Measurements from ENCODE around the gene PRDM16. TPM values are rescaled to one million over a fixed set of nuclear protein-coding genes. Genes with fewer than 3 reads are reported as not detected.

Gene PRDM16
- total and polyA plus RNA-seq, 2 experiments from 2014 or later = 41.8 to 55.8 TPM

DNA sequence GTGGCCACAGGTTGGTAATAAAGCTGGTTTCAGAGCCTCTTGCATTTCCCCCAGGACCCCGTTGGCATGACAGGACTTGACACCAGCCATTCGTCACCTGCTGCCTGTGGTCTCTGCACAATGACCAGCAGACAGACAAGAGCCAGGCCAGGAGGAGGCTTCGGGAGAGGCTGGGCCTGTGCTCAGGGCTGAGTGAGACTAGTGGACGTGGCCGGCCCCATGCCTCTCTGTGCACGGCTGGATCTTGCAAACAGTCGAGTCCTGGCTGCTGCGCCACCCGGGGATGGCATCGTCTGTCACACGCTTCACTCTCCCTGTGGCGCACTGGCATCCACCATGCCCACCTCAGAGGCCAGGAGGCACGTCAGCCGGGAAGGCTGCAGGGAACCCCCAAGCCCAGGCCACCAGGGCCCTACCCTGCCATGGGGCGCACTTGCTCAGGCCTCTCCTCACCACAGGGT lies 208.0 kb downstream of the PRDM16 start:
- TF ChIP-seq, protein P1, sequence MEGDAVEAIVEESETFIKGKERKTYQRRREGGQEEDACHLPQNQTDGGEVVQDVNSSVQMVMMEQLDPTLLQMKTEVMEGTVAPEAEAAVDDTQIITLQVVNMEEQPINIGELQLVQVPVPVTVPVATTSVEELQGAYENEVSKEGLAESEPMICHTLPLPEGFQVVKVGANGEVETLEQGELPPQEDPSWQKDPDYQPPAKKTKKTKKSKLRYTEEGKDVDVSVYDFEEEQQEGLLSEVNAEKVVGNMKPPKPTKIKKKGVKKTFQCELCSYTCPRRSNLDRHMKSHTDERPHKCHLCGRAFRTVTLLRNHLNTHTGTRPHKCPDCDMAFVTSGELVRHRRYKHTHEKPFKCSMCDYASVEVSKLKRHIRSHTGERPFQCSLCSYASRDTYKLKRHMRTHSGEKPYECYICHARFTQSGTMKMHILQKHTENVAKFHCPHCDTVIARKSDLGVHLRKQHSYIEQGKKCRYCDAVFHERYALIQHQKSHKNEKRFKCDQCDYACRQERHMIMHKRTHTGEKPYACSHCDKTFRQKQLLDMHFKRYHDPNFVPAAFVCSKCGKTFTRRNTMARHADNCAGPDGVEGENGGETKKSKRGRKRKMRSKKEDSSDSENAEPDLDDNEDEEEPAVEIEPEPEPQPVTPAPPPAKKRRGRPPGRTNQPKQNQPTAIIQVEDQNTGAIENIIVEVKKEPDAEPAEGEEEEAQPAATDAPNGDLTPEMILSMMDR (IDR thresholded peaks at IDR 0.05; ENCODE audit: low read depth, low read length) = no peak
- peaks cover 6% of the 10 kb centered on the region for H3K4me1 ChIP-seq (ENCODE audit: low read depth)
- DNase-seq (ENCODE audit: low read depth in 1 of 2, low spot score in 1 of 2) = no peak
- H3K36me3 ChIP-seq = no peaks in the 10 kb centered on the region
- no peak overlapping the region for H3K27ac ChIP-seq
- no peaks in the 10 kb centered on the region for H3K27me3 ChIP-seq
- no peak overlapping the region for H3K4me3 ChIP-seq
- H3K9me3 ChIP-seq (ENCODE audit: low read depth) = no peaks in the 10 kb centered on the region

DNA sequence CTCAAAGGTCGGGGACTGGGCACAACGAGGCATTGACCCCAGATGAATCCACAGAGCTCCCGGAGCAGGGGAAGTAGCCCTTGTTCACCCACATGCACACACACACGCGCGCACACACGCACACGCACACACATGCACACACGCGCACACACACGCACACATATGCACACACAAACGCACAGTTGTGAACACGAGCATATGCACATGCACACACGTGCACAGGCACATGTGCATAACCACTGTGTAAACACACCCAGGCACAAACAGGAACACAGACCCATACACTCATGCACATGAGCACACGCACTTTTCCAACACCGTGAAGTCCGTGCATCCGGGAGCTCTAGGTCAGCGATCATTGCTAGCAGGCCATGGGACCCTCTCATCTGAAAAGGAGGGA lies 208.6 kb downstream of the PRDM16 start:
- Histone ChIP-seq H3K36me3 (no peaks in the 10 kb centered on the region), H3K9me3 (ENCODE audit: low read depth) (no peaks in the 10 kb centered on the region), H3K27me3 (no peaks in the 10 kb centered on the region), H3K27ac (no peak overlapping the region), H3K4me1 (ENCODE audit: low read depth) (peaks cover 6% of the 10 kb centered on the region), H3K4me3 (no peak overlapping the region)
- TF ChIP-seq, protein P1 (IDR thresholded peaks at IDR 0.05; ENCODE audit: low read depth, low read length) = no peak
- no peak for DNase-seq (ENCODE audit: low read depth in 1 of 2, low spot score in 1 of 2)

DNA sequence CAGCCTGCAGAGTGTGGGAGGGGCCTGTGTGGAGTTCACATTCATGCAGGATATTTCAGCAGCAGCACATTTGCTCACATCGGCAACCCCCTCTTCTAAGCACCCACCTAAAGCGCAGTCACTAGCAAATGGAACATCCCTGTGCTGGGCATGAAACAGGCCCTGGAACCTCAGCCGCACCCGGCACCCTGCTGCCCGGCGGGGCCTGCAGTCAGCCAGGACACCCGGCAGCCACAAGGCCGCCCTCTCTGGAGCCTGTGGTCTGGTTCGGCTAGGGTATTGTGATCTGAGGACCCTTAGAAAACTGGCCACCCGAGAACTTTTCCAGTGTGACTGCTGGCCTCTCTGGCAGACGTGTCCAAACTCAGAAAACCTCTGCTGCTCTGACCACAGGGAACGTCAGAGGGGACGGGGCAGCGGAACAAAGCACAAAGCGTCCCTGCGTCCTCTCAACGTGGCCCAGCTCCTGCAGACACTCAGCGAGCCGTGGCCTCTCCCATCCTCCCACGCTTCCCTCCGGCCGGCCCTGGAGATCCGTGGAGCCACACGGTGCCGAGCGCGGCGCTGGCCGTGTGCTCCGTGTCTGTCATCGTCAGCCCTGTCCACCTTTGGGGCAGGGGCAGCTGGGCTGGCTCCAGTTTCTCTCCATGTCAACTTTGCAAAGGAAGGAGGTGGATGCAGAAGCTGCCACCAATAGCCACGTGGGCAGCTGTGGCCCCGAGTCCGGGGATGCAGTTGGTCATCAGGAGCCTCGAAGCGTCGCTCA lies 209.6 kb downstream of the PRDM16 start:
- DNase-seq (ENCODE audit: low read depth in 1 of 2, low spot score in 1 of 2) = no peak
- Histone ChIP-seq H3K4me1 (ENCODE audit: low read depth) (peaks cover 11% of the 10 kb centered on the region), H3K9me3 (ENCODE audit: low read depth) (no peaks in the 10 kb centered on the region), H3K27ac (peak overlapping the region; percentile 17), H3K4me3 (no peak overlapping the region), H3K27me3 (no peaks in the 10 kb centered on the region), H3K36me3 (no peaks in the 10 kb centered on the region)
- TF ChIP-seq, protein P1 (IDR thresholded peaks at IDR 0.05; ENCODE audit: low read depth, low read length) = no peak

DNA sequence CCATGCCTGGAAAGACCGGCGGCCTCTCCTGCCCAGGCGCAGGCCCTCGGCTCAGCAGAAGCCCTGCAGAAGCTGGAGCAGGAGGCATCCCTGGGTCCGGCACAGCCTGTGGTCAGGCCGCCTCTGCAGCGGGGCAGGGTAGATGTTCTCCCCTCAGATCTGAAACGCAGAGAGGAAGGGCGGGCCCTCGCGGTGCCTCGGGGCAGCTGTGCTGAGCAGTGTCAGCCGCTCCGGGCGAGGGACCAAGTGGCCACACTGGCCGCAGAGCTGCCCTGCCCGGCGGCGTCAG lies 210.1 kb downstream of the PRDM16 start:
- Histone ChIP-seq H3K36me3 (no peaks in the 10 kb centered on the region), H3K27me3 (no peaks in the 10 kb centered on the region), H3K27ac (peak overlapping the region; percentile 17), H3K4me3 (no peak overlapping the region), H3K4me1 (ENCODE audit: low read depth) (peaks cover 14% of the 10 kb centered on the region), H3K9me3 (ENCODE audit: low read depth) (no peaks in the 10 kb centered on the region)
- DNase-seq (ENCODE audit: low read depth in 1 of 2, low spot score in 1 of 2) = no peak
- TF ChIP-seq, protein P1 (IDR thresholded peaks at IDR 0.05; ENCODE audit: low read depth, low read length) = no peak

DNA sequence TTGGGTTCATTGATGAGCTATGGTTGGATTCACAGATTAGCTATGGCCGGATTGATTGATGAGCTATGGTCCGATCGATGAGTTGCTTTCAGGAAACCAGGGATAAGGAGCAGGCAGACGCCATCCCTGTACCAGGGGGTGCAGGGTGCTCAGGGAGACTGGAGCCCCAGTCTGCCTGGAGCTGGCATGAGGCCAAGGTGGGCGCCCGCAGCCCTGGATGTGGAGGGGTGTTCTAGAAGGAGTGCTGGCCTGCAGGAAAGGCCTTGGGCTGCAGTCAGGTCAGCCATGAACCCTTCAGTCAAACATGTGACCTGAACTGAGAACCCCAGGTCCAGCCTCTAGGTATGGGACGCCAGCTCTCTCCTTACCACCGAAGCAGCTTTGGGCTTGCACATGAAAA lies 212.7 kb downstream of the PRDM16 start:
- Histone ChIP-seq H3K4me1 (ENCODE audit: low read depth) (peaks cover 13% of the 10 kb centered on the region), H3K4me3 (no peak overlapping the region), H3K36me3 (no peaks in the 10 kb centered on the region), H3K9me3 (ENCODE audit: low read depth) (no peaks in the 10 kb centered on the region), H3K27me3 (no peaks in the 10 kb centered on the region), H3K27ac (no peak overlapping the region)
- TF ChIP-seq, protein P1 (IDR thresholded peaks at IDR 0.05; ENCODE audit: low read depth, low read length) = no peak
- no peak for DNase-seq (ENCODE audit: low read depth in 1 of 2, low spot score in 1 of 2)

All from cardiac muscle cell (in vitro differentiated cells and primary cell).